Right cardiac atrium (tissue), 5 donors: ENCODE measurements around the gene ZNF12. TPM values are rescaled to one million over a fixed set of nuclear protein-coding genes. Genes with fewer than 3 reads are reported as not detected.
"Not testable (repeated sequence)": the region's sequence is repeated elsewhere in the genome, so short reads cannot be mapped to it uniquely, and the experiment has no call there.

ENCODE experiments used
- ATAC-seq, 2 donors: fragments of 200-7000 bp; cut with Tn5 transposase; one replicate each; pipeline versions ENCODE4 v1.8.0 to v1.9.1; 2020; ENCODE audit warnings: moderate library complexity in 2 of 2, mild to moderate bottlenecking in 1 of 2
- DNase-seq, 3 donors: peaks; one replicate each; pipeline ENCODE4 v3.0.0-alpha.2; 2020
- H3K27ac ChIP-seq: one replicate; pipeline ENCODE4 v1.5.1; 2013; ENCODE audit warnings: mild to moderate bottlenecking, low read length, control low read depth, moderate library complexity
- H3K27me3 ChIP-seq: one replicate; pipeline ENCODE4 v1.6.1; 2013; ENCODE audit not compliant: control insufficient read depth, insufficient read depth
- H3K4me1 ChIP-seq: one replicate; pipeline ENCODE4 v1.6.1; 2013; ENCODE audit warnings: low read length; ENCODE audit not compliant: control insufficient read depth, insufficient read depth
- H3K4me3 ChIP-seq: one replicate; pipeline ENCODE4 v1.5.1; 2013; ENCODE audit warnings: low read length, control low read depth
- H3K9me3 ChIP-seq: one replicate; pipeline ENCODE4 v1.6.1; 2013; ENCODE audit warnings: low read length; ENCODE audit not compliant: control insufficient read depth
- WGBS: extraction: QIAGEN DNeasy Blood & Tissue Kit; methylation state at CpG from one replicate; pipeline ENCODE4 v1.1.7; 2013; 5-methylcytosine and 5-hydroxymethylcytosine counted together
- intact Hi-C, 4 donors: fragments of 100-400 bp; cut with DNase I; formaldehyde crosslinking; loops; one replicate each; pipeline versions ENCODE4 v1.11.0 to v1.14.0; 2022 to 2023
- polyA plus RNA-seq: library from polyadenylated mRNA; stranded (reverse); fragments of 200-250 nt; gene quantifications from one replicate; pipeline ENCODE4 v1.2.3, GENCODE V29; 2013
- total RNA-seq, 4 donors: library from RNA; stranded (reverse); fragmentation: NEBNext Ultra II Directional; extraction: Animal tissue kit (Norgen Biotek cat#: 25700); gene quantifications; one replicate each; pipeline ENCODE4 v1.2.1, GENCODE V29; 2021
- donor health status: healthy with polysubstance abuse.
- donor health status: DM: no; HTN: yes; CAD: no.
- donor health status: DM: no; HTN: no; CAD: no.
- donor health status: DM: no; HTN: yes; CAD: no; lungs with severe emphysema.
- donor health status: DM: yes; HTN: yes; CAD: no.

Gene ZNF12
- total and polyA plus RNA-seq, 5 donors: 9.6 to 25.3 (median 18.8) TPM

GRCh38 chr7:6726341-6726740 is 19.6 kb upstream of the ZNF12 start:
- intact Hi-C loops, H3K27ac ChIP-seq, H3K9me3 ChIP-seq, ATAC-seq, H3K4me3 ChIP-seq, H3K27me3 ChIP-seq, DNase-seq, H3K4me1 ChIP-seq: not testable (repeated sequence)
- 91% methylated on average over 5 of the region's 5 CpGs for WGBS

GRCh38 chr7:6725003-6725402 is 18.3 kb upstream of the ZNF12 start:
- Histone ChIP-seq H3K4me1 (no peaks in the 10 kb centered on the region), H3K27me3 (no peaks in the 10 kb centered on the region), H3K9me3 (no peaks in the 10 kb centered on the region), H3K4me3 (no peak overlapping the region), H3K27ac (no peak overlapping the region)
- intact Hi-C loops: no loop called here
- DNase-seq: no peak
- no peak for ATAC-seq
- WGBS: 79% methylated on average over 10 of the region's 10 CpGs

- H3K27ac ChIP-seq, H3K27me3 ChIP-seq, H3K4me1 ChIP-seq, DNase-seq, H3K4me3 ChIP-seq, ATAC-seq, intact Hi-C loops, H3K9me3 ChIP-seq: not testable (repeated sequence)
- WGBS: 86% methylated on average over 4 of the region's 4 CpGs
Measured at GRCh38 chr7:6724351-6724750, 17.6 kb upstream of the ZNF12 start.

GRCh38 chr7:6718124-6718523 is 11.4 kb upstream of the ZNF12 start:
- no peaks in the 10 kb centered on the region for H3K9me3 ChIP-seq
- no peak overlapping the region for H3K27ac ChIP-seq
- 58% methylated on average over 6 of the region's 6 CpGs for WGBS
- intact Hi-C loops: no loop called here
- DNase-seq (no peak), ATAC-seq (no peak)
- no peaks in the 10 kb centered on the region for H3K4me1 ChIP-seq
- no peaks in the 10 kb centered on the region for H3K27me3 ChIP-seq
- no peak overlapping the region for H3K4me3 ChIP-seq

- DNase-seq, H3K27me3 ChIP-seq, H3K27ac ChIP-seq, intact Hi-C loops, H3K4me1 ChIP-seq, ATAC-seq, H3K9me3 ChIP-seq, H3K4me3 ChIP-seq: not testable (repeated sequence)
- WGBS: 71% methylated on average over 9 of the region's 9 CpGs
Measured at GRCh38 chr7:6715898-6716297, 9.2 kb upstream of the ZNF12 start.

- ATAC-seq: no peak
Measured at GRCh38 chr7:6714360-6714759, 7.6 kb upstream of the ZNF12 start.

GRCh38 chr7:6709808-6710207 is 3.1 kb upstream of the ZNF12 start:
- no peaks in the 10 kb centered on the region for H3K9me3 ChIP-seq
- DNase-seq (no peak), ATAC-seq (no peak)
- H3K27me3 ChIP-seq: no peaks in the 10 kb centered on the region
- no peak overlapping the region for H3K27ac ChIP-seq
- intact Hi-C loops: no loop called here
- no peak overlapping the region for H3K4me3 ChIP-seq
- peaks cover 2% of the 10 kb centered on the region for H3K4me1 ChIP-seq
- 83% methylated on average over 6 of the region's 6 CpGs for WGBS

More at GRCh38 chr7:6714360-6714759, 7.6 kb upstream of the ZNF12 start:
- Histone ChIP-seq H3K27me3 (no peaks in the 10 kb centered on the region), H3K27ac (no peak overlapping the region), H3K4me1 (no peaks in the 10 kb centered on the region), H3K4me3 (no peak overlapping the region), H3K9me3 (no peaks in the 10 kb centered on the region)
- no peak for DNase-seq
- WGBS: 79% methylated on average over 5 of the region's 5 CpGs
- intact Hi-C loops: no loop called here

GRCh38 chr7:6708304-6708703 is 1.6 kb upstream of the ZNF12 start:
- intact Hi-C loops: no loop called here
- no peaks in the 10 kb centered on the region for H3K9me3 ChIP-seq
- 94% methylated on average over 3 of the region's 3 CpGs for WGBS
- ATAC-seq (no peak), DNase-seq (no peak)
- no peak overlapping the region for H3K4me3 ChIP-seq
- peaks cover 5% of the 10 kb centered on the region for H3K4me1 ChIP-seq
- no peak overlapping the region for H3K27ac ChIP-seq
- H3K27me3 ChIP-seq: no peaks in the 10 kb centered on the region

- Histone ChIP-seq H3K4me3 (peak overlapping the region; percentile 83), H3K27me3 (no peaks in the 10 kb centered on the region), H3K4me1 (peaks cover 11% of the 10 kb centered on the region), H3K9me3 (no peaks in the 10 kb centered on the region), H3K27ac (peak overlapping the region; percentile 74)
- under 1% methylated on average over 47 of the region's 47 CpGs for WGBS
- DNase-seq (peak; percentile 34 to 74 (median 68)), ATAC-seq (peak in 1 of 2 donors; percentile 34)
- intact Hi-C loops: no loop called here
Measured at GRCh38 chr7:6705959-6706665, 635 bp downstream of the ZNF12 start.

DNA sequence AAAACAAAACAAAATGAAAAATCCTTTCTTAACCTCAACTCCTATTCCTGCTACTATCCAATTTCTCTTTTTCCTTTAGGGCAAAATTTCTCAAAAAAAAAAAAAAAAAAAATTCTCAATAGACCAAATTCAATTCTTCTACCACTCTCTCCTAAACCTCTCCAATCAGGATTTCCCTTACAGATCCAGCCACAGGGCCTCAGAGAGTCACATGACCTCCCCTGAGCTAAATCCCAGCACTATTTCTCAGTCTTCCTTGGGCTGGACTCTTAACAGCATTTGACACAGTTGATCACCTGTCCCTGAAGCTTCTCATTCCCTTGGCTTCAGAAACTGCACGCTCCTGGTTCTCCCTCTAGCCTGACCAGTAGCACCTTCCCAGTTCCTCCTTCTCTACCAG is 4.9 kb downstream of the ZNF12 start:
- Histone ChIP-seq H3K9me3 (peaks cover 9% of the 10 kb centered on the region), H3K4me1 (peaks cover 11% of the 10 kb centered on the region), H3K4me3 (no peak overlapping the region), H3K27ac (no peak overlapping the region), H3K27me3 (no peaks in the 10 kb centered on the region)
- ATAC-seq (no peak), DNase-seq (no peak)
- WGBS: 100% methylated on average over 1 of the region's 1 CpG
- intact Hi-C loops: no loop called here

GRCh38 chr7:6700793-6701192 is 6.0 kb downstream of the ZNF12 start:
- peaks cover 11% of the 10 kb centered on the region for H3K4me1 ChIP-seq
- 94% methylated on average over 5 of the region's 5 CpGs for WGBS
- H3K4me3 ChIP-seq: no peak overlapping the region
- no peak overlapping the region for H3K27ac ChIP-seq
- peaks cover 13% of the 10 kb centered on the region for H3K9me3 ChIP-seq
- intact Hi-C loops: no loop called here
- DNase-seq (no peak), ATAC-seq (no peak)
- H3K27me3 ChIP-seq: no peaks in the 10 kb centered on the region
